Activated B cell treated with CpG ODN at 0.5 μM for 24 hours (primary cell): ENCODE measurements around the gene TRABD2B. TPM values are rescaled to one million over a fixed set of nuclear protein-coding genes. Genes with fewer than 3 reads are reported as not detected.

Experiments used
- ATAC-seq: fragments of 200-7000 bp; cut with Tn5 transposase; one replicate; pipeline ENCODE4 v1.10.0; 2021; ENCODE audit warnings: low read depth, mild to moderate bottlenecking, moderate library complexity
- CTCF ChIA-PET: fragments of 350-600 bp; sonication (Branson Sonifier 250); formaldehyde crosslinking; loops from one replicate; lab custom pipeline; 2021; ENCODE audit warnings: antibody characterized with exemption; lab: Charles Lee
- POLR2A ChIA-PET: fragments of 350-600 bp; sonication (Branson Sonifier 250); formaldehyde crosslinking; loops from one replicate; lab custom pipeline; 2021; ENCODE audit warnings: antibody characterized with exemption; lab: Charles Lee
- DNase-seq: peaks from one replicate; pipeline ENCODE4 v3.0.0; 2022
- H3K27ac Mint-ChIP-seq: one replicate; pipeline ENCODE4 v1.8.0; 2020; ENCODE audit warnings: mixed read lengths
- H3K27me3 Mint-ChIP-seq: one replicate; pipeline ENCODE4 v1.8.0; 2021; ENCODE audit warnings: mixed read lengths
- H3K36me3 Mint-ChIP-seq: one replicate; pipeline ENCODE4 v1.8.0; 2021; ENCODE audit warnings: low read depth, mixed read lengths
- H3K4me1 Mint-ChIP-seq: one replicate; pipeline ENCODE4 v1.8.0; 2021; ENCODE audit warnings: mixed read lengths
- H3K4me3 Mint-ChIP-seq: one replicate; pipeline ENCODE4 v1.8.0; 2020; ENCODE audit warnings: mild to moderate bottlenecking, mixed read lengths
- H3K9me3 Mint-ChIP-seq: one replicate; pipeline ENCODE4 v1.8.0; 2020; ENCODE audit warnings: mixed read lengths
- CTCF ChIP-seq: fragments of 200-600 bp; IDR thresholded peaks from one replicate; pipeline ENCODE4 v1.8.0; 2022; ENCODE audit warnings: antibody characterized with exemption, mild to moderate bottlenecking
- intact Hi-C: fragments of 100-400 bp; cut with micrococcal nuclease; formaldehyde crosslinking; loops from one replicate; pipeline ENCODE4 v1.15.1; 2024
- total RNA-seq: library from RNA; stranded (reverse); gene quantifications from 2 replicates; pipeline ENCODE4 v1.2.3, GENCODE V29; 2022

The TRABD2B gene
- total RNA-seq, 1 donor from 2014 or later, result not detected

GRCh38 chr1:47856996-47857395 lies 140.2 kb downstream of the TRABD2B start:
- intact Hi-C loops, result no loop called here
- ATAC-seq, result no peak
- Mint-ChIP-seq H3K9me3 (no peaks in the 10 kb centered on the region), H3K4me3 (no peak overlapping the region), H3K4me1 (no peaks in the 10 kb centered on the region), H3K36me3 (no peaks in the 10 kb centered on the region), H3K27ac (no peak overlapping the region), H3K27me3 (peaks cover 8% of the 10 kb centered on the region)
- ChIA-PET CTCF (no interaction called here), POLR2A (no interaction called here)
- TF ChIP-seq CTCF, result no peak
- DNase-seq, result no peak

GRCh38 chr1:47855230-47855629 lies 142.0 kb downstream of the TRABD2B start:
- Mint-ChIP-seq H3K27ac (no peak overlapping the region), H3K9me3 (no peaks in the 10 kb centered on the region), H3K4me3 (no peak overlapping the region), H3K4me1 (no peaks in the 10 kb centered on the region), H3K27me3 (no peaks in the 10 kb centered on the region), H3K36me3 (no peaks in the 10 kb centered on the region)
- intact Hi-C loops, result no loop called here
- no peak for TF ChIP-seq CTCF
- DNase-seq, result no peak
- CTCF ChIA-PET, result no interaction called here
- ATAC-seq, result no peak
- POLR2A ChIA-PET, result no interaction called here

GRCh38 chr1:47854552-47855144 lies 142.5 kb downstream of the TRABD2B start:
- Mint-ChIP-seq H3K9me3 (no peaks in the 10 kb centered on the region), H3K27ac (no peak overlapping the region), H3K36me3 (no peaks in the 10 kb centered on the region), H3K4me1 (no peaks in the 10 kb centered on the region), H3K4me3 (no peak overlapping the region), H3K27me3 (no peaks in the 10 kb centered on the region)
- POLR2A ChIA-PET, result no interaction called here
- no peak for TF ChIP-seq CTCF
- intact Hi-C loops, result no loop called here
- CTCF ChIA-PET, result no interaction called here
- no peak for DNase-seq
- ATAC-seq, result no peak

GRCh38 chr1:47853852-47854251 lies 143.3 kb downstream of the TRABD2B start:
- Mint-ChIP-seq H3K27me3 (no peaks in the 10 kb centered on the region), H3K27ac (no peak overlapping the region), H3K36me3 (no peaks in the 10 kb centered on the region), H3K4me3 (no peak overlapping the region), H3K9me3 (no peaks in the 10 kb centered on the region), H3K4me1 (no peaks in the 10 kb centered on the region)
- TF ChIP-seq CTCF, result no peak
- ChIA-PET POLR2A (no interaction called here), CTCF (no interaction called here)
- intact Hi-C loops, result no loop called here
- DNase-seq (no peak), ATAC-seq (no peak)

- no peaks in the 10 kb centered on the region for H3K27me3 Mint-ChIP-seq
- no peaks in the 10 kb centered on the region for H3K36me3 Mint-ChIP-seq
- ATAC-seq (no peak), DNase-seq (no peak)
- intact Hi-C loops, result no loop called here
- ChIA-PET POLR2A (no interaction called here), CTCF (no interaction called here)
- no peak overlapping the region for H3K27ac Mint-ChIP-seq
- H3K9me3 Mint-ChIP-seq, result no peaks in the 10 kb centered on the region
- TF ChIP-seq CTCF, result no peak
- no peak overlapping the region for H3K4me3 Mint-ChIP-seq
- H3K4me1 Mint-ChIP-seq, result no peaks in the 10 kb centered on the region
Observed at GRCh38 chr1:47853059-47853458, 144.1 kb downstream of the TRABD2B start.
